GM23248 (cell line): ENCODE results near the gene LAMB3. TPM values are rescaled to one million over a fixed set of nuclear protein-coding genes. Genes with fewer than 3 reads are reported as not detected.

Experiments
- DNase-seq: peaks from one replicate; pipeline ENCODE4 v3.0.0-alpha.2; 2015
- H2AFZ ChIP-seq: fragments of 200-600 bp; sonication (generic); 2 replicates; pipeline ENCODE4 v1.6.1; 2016; ENCODE audit warnings: antibody characterized with exemption
- H3F3A ChIP-seq: fragments of 200-600 bp; sonication (generic); 2 replicates; pipeline ENCODE4 v1.6.1; 2016; ENCODE audit warnings: mild to moderate bottlenecking, antibody characterized with exemption, mixed run types; ENCODE audit not compliant: insufficient read depth
- H3K27ac ChIP-seq: fragments of 200-600 bp; sonication (generic); 2 replicates; pipeline ENCODE4 v1.5.1; 2016; ENCODE audit warnings: mild to moderate bottlenecking
- H3K27me3 ChIP-seq: fragments of 200-600 bp; sonication (generic); replicated peaks from 2 replicates; pipeline ENCODE4 v1.6.1; 2016; ENCODE audit warnings: mild to moderate bottlenecking; ENCODE audit not compliant: insufficient read depth
- H3K36me3 ChIP-seq: fragments of 200-600 bp; sonication (generic); 2 replicates; pipeline ENCODE4 v1.6.1; 2016; ENCODE audit warnings: low read depth, mild to moderate bottlenecking
- H3K4me1 ChIP-seq: fragments of 200-600 bp; sonication (generic); 2 replicates; pipeline ENCODE4 v1.6.1; 2016; ENCODE audit warnings: mild to moderate bottlenecking; ENCODE audit not compliant: insufficient read depth
- H3K4me2 ChIP-seq: fragments of 200-600 bp; sonication (generic); one replicate; pipeline ENCODE4 v1.6.1; 2016; ENCODE audit warnings: mild to moderate bottlenecking; ENCODE audit not compliant: unreplicated experiment
- H3K4me3 ChIP-seq: fragments of 200-600 bp; sonication (generic); 2 replicates; pipeline ENCODE4 v1.5.1; 2016; ENCODE audit warnings: mild to moderate bottlenecking
- H3K79me2 ChIP-seq: fragments of 200-600 bp; sonication (generic); 2 replicates; pipeline ENCODE4 v1.6.1; 2016; ENCODE audit warnings: mild to moderate bottlenecking; ENCODE audit not compliant: insufficient read depth
- H3K9ac ChIP-seq: fragments of 200-600 bp; sonication (generic); 2 replicates; pipeline ENCODE4 v1.6.1; 2016; ENCODE audit warnings: mild to moderate bottlenecking
- H3K9me2 ChIP-seq: fragments of 200-600 bp; sonication (generic); 2 replicates; pipeline ENCODE4 v1.6.1; 2016; ENCODE audit warnings: mixed run types, mild to moderate bottlenecking, moderate library complexity; ENCODE audit not compliant: insufficient read depth
- H3K9me3 ChIP-seq: fragments of 200-600 bp; sonication (generic); one replicate; pipeline ENCODE4 v1.6.1; 2017; ENCODE audit warnings: low read depth
- H4K20me1 ChIP-seq: fragments of 200-600 bp; sonication (generic); 2 replicates; pipeline ENCODE4 v1.6.0; 2016; ENCODE audit not compliant: insufficient read depth
- EZH2 ChIP-seq: fragments of 200-600 bp; sonication (generic); IDR thresholded peaks from 2 replicates; pipeline ENCODE4 v1.6.1; 2018; ENCODE audit warnings: antibody characterized with exemption, mild to moderate bottlenecking; ENCODE audit not compliant: insufficient read depth, poor library complexity, severe bottlenecking
- EZH2phosphoT487 ChIP-seq: fragments of 200-600 bp; sonication (generic); IDR thresholded peaks from 2 replicates; pipeline ENCODE4 v1.6.1; 2018; ENCODE audit warnings: antibody characterized with exemption, moderate library complexity, mild to moderate bottlenecking, low read depth; ENCODE audit not compliant: insufficient read depth
- WGBS, 2 experiments: methylation state at CpG; one replicate each; pipeline ENCODE4 v1.1.6; 2015 to 2017; ENCODE audit warnings: low lambda C conversion rate in 2 of 2, low coverage in 1 of 2; ENCODE audit errors: missing lambda C conversion rate in 2 of 2; 5-methylcytosine and 5-hydroxymethylcytosine counted together
- in situ Hi-C: fragments of 300-500 bp; cut with MboI; formaldehyde crosslinking; loops from 2 replicates; pipeline ENCODE4 v1.15.0; 2020
- polyA plus RNA-seq: library from polyadenylated mRNA; unstranded; fragments of >200 nt; fragmentation: Nextera tagmentation; extraction: Ambion mirVana; gene quantifications from 2 replicates; pipeline ENCODE4 v1.2.1, GENCODE V29; 2016
- total RNA-seq: library from RNA; depleted of rRNA; stranded (reverse); fragments of >200 nt; shearing (Covaris generic); gene quantifications from 2 replicates; pipeline ENCODE4 v1.2.3, GENCODE V29; 2014

Gene LAMB3
- total and polyA plus RNA-seq, 2 experiments from 2014 or later: 3.0 to 6.8 TPM

- no peak overlapping the region for H3K9ac ChIP-seq
- no peaks in the 10 kb centered on the region for H3K9me3 ChIP-seq
- H3K27ac ChIP-seq: no peak overlapping the region
- H3F3A ChIP-seq: no peaks in the 10 kb centered on the region
- H4K20me1 ChIP-seq: no peaks in the 10 kb centered on the region
- no peaks in the 10 kb centered on the region for H3K9me2 ChIP-seq
- H3K27me3 ChIP-seq: no peaks in the 10 kb centered on the region; the same call in 1 of the 2 replicates
- no peaks in the 10 kb centered on the region for H3K36me3 ChIP-seq
- no peak overlapping the region for H3K4me2 ChIP-seq
- no peak overlapping the region for H2AFZ ChIP-seq
- WGBS, 2 experiments: 74 to 75% methylated on average over 22 to 24 of the region's 24 CpGs
- in situ Hi-C loops: no loop called here
- DNase-seq: no peak
- no peaks in the 10 kb centered on the region for H3K4me1 ChIP-seq
- H3K4me3 ChIP-seq: no peak overlapping the region
- H3K79me2 ChIP-seq: no peaks in the 10 kb centered on the region
- TF ChIP-seq EZH2phosphoT487 (no peak), EZH2 (no peak)
These were observed 29.1 kb downstream of the LAMB3 start for GRCh38 chr1:209622841-209623829.

- H3K9ac ChIP-seq: no peak overlapping the region
- in situ Hi-C loops: no loop called here
- no peak overlapping the region for H2AFZ ChIP-seq
- no peak overlapping the region for H3K4me3 ChIP-seq
- H3K27me3 ChIP-seq: no peaks in the 10 kb centered on the region; the same call in 1 of the 2 replicates
- DNase-seq: no peak
- no peak overlapping the region for H3K27ac ChIP-seq
- no peaks in the 10 kb centered on the region for H3K36me3 ChIP-seq
- no peak overlapping the region for H3K4me2 ChIP-seq
- H3K9me3 ChIP-seq: no peaks in the 10 kb centered on the region
- no peaks in the 10 kb centered on the region for H3K79me2 ChIP-seq
- no peak for TF ChIP-seq EZH2phosphoT487
- no peak for TF ChIP-seq EZH2
- no peaks in the 10 kb centered on the region for H3K9me2 ChIP-seq
- H4K20me1 ChIP-seq: no peaks in the 10 kb centered on the region
- no peaks in the 10 kb centered on the region for H3K4me1 ChIP-seq
- no peaks in the 10 kb centered on the region for H3F3A ChIP-seq
- WGBS, 2 experiments: 82 to 83% methylated on average over 10 to 11 of the region's 11 CpGs
These were observed 30.2 kb downstream of the LAMB3 start for GRCh38 chr1:209621741-209622655.

GRCh38 chr1:209621286-209621685 lies 30.9 kb downstream of the LAMB3 start:
- Histone ChIP-seq H3K79me2 (no peaks in the 10 kb centered on the region), H3K9ac (no peak overlapping the region), H3K36me3 (no peaks in the 10 kb centered on the region), H3K9me2 (no peaks in the 10 kb centered on the region), H3K27ac (no peak overlapping the region), H3F3A (no peaks in the 10 kb centered on the region), H3K4me2 (no peak overlapping the region), H3K27me3 (no peaks in the 10 kb centered on the region; the same call in 1 of the 2 replicates), H3K4me1 (no peaks in the 10 kb centered on the region), H4K20me1 (no peaks in the 10 kb centered on the region), H2AFZ (no peak overlapping the region), H3K9me3 (no peaks in the 10 kb centered on the region), H3K4me3 (no peak overlapping the region)
- DNase-seq: no peak
- TF ChIP-seq EZH2phosphoT487 (no peak), EZH2 (no peak)
- in situ Hi-C loops: no loop called here
- WGBS, 2 experiments: 35 to 40% methylated on average over 4 of the region's 4 CpGs

DNA sequence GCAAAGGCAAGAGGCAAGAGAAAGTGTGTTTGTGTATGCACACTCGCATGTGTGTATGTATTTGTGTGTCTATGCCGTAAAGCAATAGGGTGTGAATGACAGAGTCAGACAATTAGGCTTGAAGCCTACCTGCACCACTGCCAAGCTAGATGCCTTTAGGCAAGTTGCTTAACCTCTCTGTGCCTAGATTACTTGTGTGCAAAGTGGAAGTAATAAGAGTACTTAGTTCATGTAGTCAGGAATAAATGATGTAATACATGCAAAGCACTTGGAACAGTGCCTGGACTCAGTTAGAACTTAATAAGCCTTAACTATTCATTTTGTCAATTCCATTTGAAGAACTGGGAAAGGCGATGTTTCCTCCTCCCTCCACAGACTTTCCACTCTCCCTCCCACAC lies 31.7 kb downstream of the LAMB3 start:
- Histone ChIP-seq H3K9me3 (no peaks in the 10 kb centered on the region), H3K27ac (no peak overlapping the region), H3K9ac (no peak overlapping the region), H3K4me3 (no peak overlapping the region), H3K4me1 (no peaks in the 10 kb centered on the region), H3K9me2 (no peaks in the 10 kb centered on the region), H3K4me2 (no peak overlapping the region), H3F3A (no peaks in the 10 kb centered on the region), H3K36me3 (no peaks in the 10 kb centered on the region), H3K79me2 (no peaks in the 10 kb centered on the region), H2AFZ (no peak overlapping the region), H4K20me1 (no peaks in the 10 kb centered on the region), H3K27me3 (no peaks in the 10 kb centered on the region; the same call in 1 of the 2 replicates)
- 76 to 83% methylated on average over 3 of the region's 3 CpGs for WGBS, 2 experiments
- peak; percentile 28 for DNase-seq
- no peak for TF ChIP-seq EZH2
- TF ChIP-seq EZH2phosphoT487: no peak
- in situ Hi-C loops: no loop called here
